HG03432 (cell line): Measurements from ENCODE around the gene SETBP1.

ENCODE experiments used
- ATAC-seq: cut with Tn5 transposase; IDR thresholded peaks from one replicate; pipeline ENCODE4 v1.9.1; 2021; ENCODE audit warnings: mild to moderate bottlenecking, moderate library complexity; ENCODE audit not compliant: unreplicated experiment

The SETBP1 gene

GRCh38 chr18:45050712-45051601 is 370.3 kb downstream of the SETBP1 start:
- ATAC-seq, result no peak

DNA sequence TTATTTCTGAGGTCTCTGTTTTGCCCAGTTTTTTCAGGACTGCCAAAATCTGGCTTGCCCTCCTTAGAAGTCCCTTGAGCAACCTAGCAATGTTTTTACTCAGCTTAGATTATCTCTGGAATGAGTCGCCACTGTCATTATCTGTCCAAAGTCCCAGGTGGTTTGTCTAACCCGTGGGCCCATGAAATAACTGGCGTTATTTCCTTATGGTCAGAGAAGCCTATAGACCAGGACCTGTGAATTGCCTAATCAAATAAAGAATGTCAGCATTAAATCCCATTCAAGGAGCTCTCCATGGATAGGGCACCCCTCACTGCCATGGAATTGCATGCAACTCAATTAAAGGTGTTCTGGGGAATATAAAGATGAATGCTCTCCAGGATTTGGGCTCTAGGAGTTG is 373.9 kb downstream of the SETBP1 start:
- ATAC-seq, result no peak

DNA sequence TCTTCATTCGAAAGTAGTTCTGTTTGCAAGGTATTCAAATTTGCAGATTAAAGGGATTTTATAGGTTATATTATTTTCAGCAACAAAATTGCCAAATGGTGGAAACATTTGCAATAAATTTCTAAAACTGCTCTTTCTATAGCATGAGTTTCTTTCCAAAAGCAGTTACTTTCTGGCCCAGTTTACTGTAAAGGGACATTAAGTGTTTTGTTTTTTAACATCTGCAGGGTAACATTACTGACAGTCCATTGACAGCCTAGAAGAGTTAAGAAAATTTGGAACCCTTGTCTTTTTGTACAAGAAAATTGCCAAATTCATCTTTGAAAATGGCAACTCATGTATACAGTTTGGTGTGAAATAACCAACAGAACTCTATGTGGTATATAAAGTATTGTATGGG is 375.1 kb downstream of the SETBP1 start:
- no peak for ATAC-seq

DNA sequence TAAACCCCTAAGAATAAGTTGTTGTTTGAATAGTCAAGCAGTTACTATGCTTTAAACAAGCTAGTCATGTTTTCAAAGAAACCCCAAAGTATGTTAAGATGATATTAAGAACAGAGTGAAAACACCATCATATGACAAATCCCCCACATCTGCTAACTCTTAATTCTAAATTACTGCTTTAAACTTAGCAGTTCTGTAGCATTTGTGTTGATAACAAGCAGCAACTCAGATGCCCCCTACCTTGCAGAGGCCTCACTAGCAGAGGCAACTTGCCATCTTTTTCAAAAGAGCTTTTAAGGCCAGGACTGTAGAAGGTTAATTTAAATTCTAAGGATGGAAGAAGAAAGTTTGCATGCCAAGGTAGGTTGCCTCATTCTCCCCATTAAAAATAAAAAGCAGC is 376.2 kb downstream of the SETBP1 start:
- ATAC-seq, result no peak

GRCh38 chr18:45057955-45058600 is 377.4 kb downstream of the SETBP1 start:
- no peak for ATAC-seq

GRCh38 chr18:45059695-45060094 is 379.0 kb downstream of the SETBP1 start:
- no peak for ATAC-seq

GRCh38 chr18:45060102-45060501 is 379.4 kb downstream of the SETBP1 start:
- ATAC-seq, result no peak

DNA sequence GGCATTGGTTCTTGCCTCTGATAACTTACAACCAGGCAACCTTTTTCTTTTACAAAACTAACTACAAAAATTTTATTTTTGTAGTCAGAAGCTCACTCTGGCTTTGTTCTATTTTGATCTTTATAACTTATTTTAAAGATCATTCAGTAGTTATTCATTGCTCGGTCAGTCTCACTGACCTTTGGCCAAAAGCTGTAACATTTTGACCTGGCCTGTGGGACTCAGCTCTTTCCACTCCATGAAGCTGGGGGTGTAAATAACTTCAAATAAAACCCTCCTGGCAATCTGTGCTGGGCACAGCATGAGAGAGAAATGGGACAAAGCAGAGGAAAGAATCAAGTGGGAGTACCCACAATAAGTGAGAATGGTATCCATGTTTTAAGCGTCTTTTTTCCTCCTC is 380.7 kb downstream of the SETBP1 start:
- no peak for ATAC-seq

DNA sequence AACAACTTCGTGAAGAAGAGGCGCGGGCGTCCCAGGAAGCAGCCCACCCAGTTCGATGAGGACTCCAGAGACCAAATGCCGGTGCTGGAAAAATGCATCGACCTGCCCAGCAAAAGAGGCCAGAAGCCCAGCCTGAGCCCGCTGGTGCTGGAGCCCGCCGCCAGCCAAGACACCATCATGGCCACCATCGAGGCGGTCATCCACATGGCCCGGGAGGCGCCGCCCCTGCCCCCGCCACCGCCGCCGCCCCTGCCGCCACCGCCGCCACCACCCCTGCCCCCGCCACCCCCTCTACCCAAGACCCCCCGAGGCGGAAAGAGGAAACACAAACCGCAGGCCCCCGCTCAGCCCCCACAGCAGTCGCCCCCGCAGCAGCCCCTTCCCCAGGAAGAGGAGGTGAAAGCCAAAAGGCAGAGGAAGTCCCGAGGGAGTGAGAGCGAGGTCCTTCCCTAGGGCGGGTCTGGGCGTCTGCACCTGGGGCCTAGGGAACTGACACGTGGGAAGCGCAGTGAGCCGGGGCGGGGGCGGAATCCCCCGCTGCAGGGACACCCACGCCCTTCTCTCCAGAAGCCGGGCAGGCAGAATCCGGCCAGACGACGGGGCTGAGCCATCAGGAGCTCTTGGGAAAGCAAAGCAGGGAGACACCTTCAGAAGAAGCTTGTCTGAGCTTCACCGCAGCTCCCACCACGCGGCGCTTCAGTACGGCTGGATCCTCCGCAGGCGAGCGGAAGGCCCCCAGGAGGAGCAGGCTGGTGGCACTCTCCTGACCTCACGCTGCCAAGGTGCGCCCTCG is 382.8 kb downstream of the SETBP1 start:
- ATAC-seq, result no peak

DNA sequence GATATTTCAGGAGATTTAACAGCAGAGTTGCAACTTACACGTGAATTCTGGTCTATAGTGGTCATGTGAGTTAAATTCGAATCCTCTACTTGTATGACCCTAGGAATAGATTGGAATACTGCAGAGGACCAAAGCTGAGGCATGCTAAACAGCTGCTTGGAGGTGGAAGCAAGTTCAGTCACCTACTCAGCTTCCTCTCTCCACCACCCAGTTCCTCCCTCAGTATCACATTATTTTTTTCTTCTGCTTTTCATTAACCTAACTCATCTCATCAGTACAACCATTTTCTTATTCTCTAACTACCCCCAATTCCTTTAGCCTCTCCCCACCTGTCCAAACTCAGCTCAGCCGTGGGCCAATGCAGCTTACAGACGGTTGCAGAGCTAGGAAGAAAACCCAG is 385.5 kb downstream of the SETBP1 start:
- ATAC-seq, result no peak

- ATAC-seq, result no peak
Measured at GRCh38 chr18:45066886-45067285, 386.2 kb downstream of the SETBP1 start.

- ATAC-seq, result no peak
Measured at GRCh38 chr18:45068400-45069094, 387.9 kb downstream of the SETBP1 start.

DNA sequence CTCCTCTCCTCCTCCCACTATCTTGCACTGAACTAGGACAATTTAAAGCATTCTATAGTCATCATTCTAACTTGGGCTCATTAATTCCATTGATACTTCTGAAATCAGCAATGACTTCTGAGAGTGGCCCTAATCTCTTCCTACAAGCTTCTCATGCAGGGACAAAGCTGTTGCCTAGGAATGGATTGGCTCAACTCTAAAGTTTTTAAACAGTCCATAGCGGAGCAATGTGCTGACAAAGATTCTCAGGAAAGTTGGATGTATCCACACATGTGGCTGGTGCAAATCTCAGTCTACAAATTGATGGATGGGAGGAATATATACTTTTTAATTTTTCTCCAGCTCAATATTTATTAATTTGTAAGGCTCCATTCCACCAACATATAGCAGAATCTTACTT is 388.9 kb downstream of the SETBP1 start:
- ATAC-seq, result no peak

- no peak for ATAC-seq
Measured at GRCh38 chr18:45071956-45072355, 391.3 kb downstream of the SETBP1 start.

DNA sequence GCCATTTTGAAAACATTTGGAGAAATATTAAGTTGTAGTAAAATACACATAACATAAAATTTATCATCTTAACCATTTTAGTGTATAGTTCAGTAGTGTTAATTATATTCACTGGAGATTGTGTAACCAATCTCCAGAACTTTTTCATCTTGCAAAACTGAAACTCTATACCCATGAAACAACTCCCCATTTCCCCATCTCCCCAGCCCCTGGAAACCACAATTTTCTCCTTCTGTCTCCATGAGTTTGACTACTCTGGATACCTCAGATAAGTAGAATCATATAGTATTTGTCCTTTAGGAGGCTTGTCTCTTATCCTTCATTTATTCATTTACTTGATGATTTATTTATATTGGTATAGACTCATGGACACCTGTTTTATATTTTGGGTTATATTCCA is 392.9 kb downstream of the SETBP1 start:
- ATAC-seq, result no peak

DNA sequence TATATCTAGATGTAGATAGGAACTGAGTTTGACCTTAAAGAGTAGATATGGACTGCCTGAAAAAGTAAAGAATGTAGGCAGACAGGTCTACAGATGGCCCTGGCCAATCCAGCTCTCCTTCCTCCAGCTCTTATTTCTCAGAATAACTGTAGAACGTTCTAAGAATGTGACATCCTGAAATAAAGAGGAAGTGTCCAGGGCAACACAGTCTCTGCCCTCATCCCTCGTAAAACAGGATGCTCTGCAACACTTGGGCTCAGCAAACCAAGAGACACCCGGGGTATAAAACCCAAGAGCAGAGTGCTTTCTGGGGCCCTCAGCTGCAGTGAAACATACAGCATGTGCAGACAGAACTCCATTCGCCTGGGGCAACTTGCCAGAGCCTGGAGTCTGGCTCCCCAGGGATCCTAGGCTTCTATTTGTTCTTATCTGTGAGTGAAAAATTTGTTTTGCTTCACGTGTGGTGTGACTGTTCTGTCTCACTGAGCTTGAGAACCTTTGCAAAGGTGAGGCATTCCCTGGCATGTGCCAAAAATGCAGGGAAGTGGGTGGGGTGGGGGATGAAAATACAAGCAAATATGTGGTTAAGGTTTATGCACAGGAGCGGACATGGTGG is 401.0 kb downstream of the SETBP1 start:
- ATAC-seq, result no peak

GRCh38 chr18:45083226-45083855 is 402.7 kb downstream of the SETBP1 start:
- ATAC-seq, result no peak

- ATAC-seq, result no peak
Measured at GRCh38 chr18:45084206-45084605, 403.5 kb downstream of the SETBP1 start.

GRCh38 chr18:45085916-45086624 is 405.4 kb downstream of the SETBP1 start:
- ATAC-seq, result no peak
